AG04449 (cell line): Measurements from ENCODE around the gene CCR8.

ENCODE experiments used
- CTCF ChIA-PET: fragments of 350-600 bp; formaldehyde crosslinking; extraction: SDS; loops from one replicate; lab custom pipeline; 2021; ENCODE audit warnings: antibody characterized with exemption; lab: Yijun Ruan, JAX
- POLR2A ChIA-PET: fragments of 400-600, 350-600 bp; formaldehyde crosslinking; extraction: SDS; loops from one replicate; lab custom pipeline; 2020; ENCODE audit warnings: antibody characterized with exemption, inconsistent platforms; lab: Yijun Ruan, JAX
- DNase-seq: peaks from one replicate; pipeline ENCODE4 v3.0.0-alpha.2; 2010; ENCODE audit warnings: low read depth, low spot score
- H3K4me3 ChIP-seq: 2 replicates; pipeline ENCODE4 v1.5.1; 2011; ENCODE audit warnings: low read depth, mild to moderate bottlenecking, control low read depth, low read length
- TF ChIP-seq, protein P1 (sequence below): IDR thresholded peaks from one replicate; pipeline ENCODE4 v1.5.1; 2011; ENCODE audit warnings: mild to moderate bottlenecking, moderate library complexity, low read length, control low read depth, inconsistent platforms; ENCODE audit not compliant: insufficient read depth; ENCODE audit errors: missing control alignments

The CCR8 gene

DNA sequence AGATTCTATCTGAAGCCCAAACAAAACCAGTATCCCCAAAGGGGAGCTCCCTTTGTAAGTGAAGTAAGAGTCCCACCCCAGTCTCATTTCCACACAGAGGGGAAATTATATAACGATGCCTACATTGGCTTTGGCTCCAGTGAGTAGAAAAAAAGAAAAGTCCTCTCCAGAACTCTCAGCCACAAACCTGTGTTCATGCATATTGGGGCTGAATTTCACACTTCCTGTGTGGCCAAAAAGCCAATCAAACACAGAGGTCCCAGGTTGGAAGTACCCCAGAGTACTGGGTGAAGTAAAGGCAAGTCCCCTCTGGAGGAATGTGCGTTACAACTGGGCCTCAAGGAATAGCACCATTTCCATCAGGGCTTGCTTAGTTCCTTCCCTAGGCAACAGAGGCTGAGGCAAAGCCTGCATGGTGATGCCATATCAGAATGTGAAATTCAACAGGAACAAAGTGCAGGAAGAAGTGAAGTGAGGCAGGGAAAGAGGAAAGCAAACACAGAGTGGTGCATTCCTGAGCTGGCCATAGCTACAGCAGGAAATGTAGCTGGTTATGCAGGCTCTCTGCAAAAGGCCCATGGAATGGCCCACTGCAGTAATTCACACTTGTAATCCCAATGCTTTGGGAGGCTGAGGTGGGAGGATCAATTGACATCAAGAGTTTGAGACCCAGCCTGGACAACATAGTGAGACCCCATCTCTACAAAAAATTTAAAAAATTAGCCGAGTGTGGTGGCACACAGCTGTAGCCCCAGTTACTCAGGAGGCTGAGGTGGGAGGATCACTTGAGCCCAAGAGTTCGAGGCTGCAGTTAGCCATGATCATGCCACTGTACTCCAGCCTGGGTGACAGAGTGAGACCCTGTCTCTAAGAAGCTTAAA lies 33.1 kb upstream of the CCR8 start:
- TF ChIP-seq, protein P1, sequence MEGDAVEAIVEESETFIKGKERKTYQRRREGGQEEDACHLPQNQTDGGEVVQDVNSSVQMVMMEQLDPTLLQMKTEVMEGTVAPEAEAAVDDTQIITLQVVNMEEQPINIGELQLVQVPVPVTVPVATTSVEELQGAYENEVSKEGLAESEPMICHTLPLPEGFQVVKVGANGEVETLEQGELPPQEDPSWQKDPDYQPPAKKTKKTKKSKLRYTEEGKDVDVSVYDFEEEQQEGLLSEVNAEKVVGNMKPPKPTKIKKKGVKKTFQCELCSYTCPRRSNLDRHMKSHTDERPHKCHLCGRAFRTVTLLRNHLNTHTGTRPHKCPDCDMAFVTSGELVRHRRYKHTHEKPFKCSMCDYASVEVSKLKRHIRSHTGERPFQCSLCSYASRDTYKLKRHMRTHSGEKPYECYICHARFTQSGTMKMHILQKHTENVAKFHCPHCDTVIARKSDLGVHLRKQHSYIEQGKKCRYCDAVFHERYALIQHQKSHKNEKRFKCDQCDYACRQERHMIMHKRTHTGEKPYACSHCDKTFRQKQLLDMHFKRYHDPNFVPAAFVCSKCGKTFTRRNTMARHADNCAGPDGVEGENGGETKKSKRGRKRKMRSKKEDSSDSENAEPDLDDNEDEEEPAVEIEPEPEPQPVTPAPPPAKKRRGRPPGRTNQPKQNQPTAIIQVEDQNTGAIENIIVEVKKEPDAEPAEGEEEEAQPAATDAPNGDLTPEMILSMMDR = no peak
- ChIA-PET CTCF (interaction anchor here (1.1 to 14.7 kb wide), 6 partner anchors 9 to 167 kb away, joined by 4 to 545 read pairs (median 12); partner anchors contain the start of gene XIRP1), POLR2A (no interaction called here)
- DNase-seq = no peak
- no peak overlapping the region for H3K4me3 ChIP-seq

DNA sequence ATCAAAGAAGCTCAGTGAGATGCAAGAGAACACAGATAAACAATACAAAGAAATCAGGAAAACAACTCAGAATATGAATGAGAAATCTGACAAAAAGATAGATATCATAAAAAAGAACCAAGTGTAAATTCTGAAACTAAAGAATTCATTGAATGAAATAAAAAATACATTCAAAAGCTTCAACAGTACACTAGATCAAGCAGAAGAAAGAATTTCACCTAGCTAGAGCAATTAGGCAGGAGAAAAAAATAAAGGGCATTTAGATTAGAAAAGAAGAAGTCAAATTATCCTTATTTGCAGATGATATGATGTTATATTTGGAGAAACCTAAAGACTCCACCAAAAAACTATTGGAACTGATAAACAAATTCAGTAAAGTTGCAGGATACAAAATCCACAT lies 30.2 kb upstream of the CCR8 start:
- H3K4me3 ChIP-seq = no peak overlapping the region
- CTCF ChIA-PET = interaction anchor here (1.9 kb wide), 1 partner anchor 11 kb away, joined by 7 read pairs; no protein-coding TSS in a partner anchor
- DNase-seq = no peak
- TF ChIP-seq, protein P1 = no peak
- POLR2A ChIA-PET = no interaction called here

DNA sequence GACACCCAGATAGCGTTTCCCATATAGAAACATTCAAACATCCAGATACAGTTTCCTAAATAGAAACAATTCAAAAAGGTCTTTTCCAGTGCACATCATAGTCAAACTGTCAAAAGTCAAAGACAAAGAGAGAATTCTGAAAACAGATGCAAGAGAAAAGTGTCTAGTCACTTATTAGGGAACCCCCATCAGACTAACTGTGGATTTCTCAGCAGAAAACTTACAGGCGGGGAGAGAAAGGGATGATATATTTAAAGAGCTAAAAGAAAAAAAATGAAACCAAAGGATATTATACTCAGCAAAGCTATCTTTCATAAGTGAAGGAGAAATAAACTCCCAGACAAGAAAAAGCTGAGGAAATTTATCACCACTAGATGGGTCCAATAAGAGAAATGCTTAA lies 27.3 kb upstream of the CCR8 start:
- POLR2A ChIA-PET = no interaction called here
- H3K4me3 ChIP-seq = no peak overlapping the region
- CTCF ChIA-PET = interaction anchor here (0.8 to 3.2 kb wide), 3 partner anchors 9 to 12 kb away, joined by 3 to 12 read pairs (median 5); no protein-coding TSS in a partner anchor
- DNase-seq = no peak
- TF ChIP-seq, protein P1 = no peak

DNA sequence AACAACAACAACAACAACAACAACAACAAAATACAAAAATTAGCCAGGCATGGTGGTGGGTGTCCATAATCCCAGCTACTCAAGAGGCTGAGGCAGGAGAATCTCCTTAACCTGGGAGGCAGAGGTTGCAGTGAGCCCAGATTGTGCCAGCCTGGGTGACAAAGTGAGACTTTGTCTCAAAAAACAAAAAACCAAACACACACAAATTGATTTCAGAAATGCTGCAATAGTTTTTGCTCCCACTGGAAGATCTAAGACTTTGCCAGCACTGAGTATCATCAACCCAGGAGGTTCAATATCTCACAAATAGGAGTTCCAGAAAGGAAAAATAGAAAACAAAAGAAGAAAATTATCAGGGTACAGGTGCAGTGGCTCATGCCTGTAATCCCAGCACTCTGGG lies 16.2 kb upstream of the CCR8 start:
- no peak for DNase-seq
- TF ChIP-seq, protein P1 = no peak
- no peak overlapping the region for H3K4me3 ChIP-seq
- CTCF ChIA-PET = no interaction called here
- POLR2A ChIA-PET = no interaction called here

DNA sequence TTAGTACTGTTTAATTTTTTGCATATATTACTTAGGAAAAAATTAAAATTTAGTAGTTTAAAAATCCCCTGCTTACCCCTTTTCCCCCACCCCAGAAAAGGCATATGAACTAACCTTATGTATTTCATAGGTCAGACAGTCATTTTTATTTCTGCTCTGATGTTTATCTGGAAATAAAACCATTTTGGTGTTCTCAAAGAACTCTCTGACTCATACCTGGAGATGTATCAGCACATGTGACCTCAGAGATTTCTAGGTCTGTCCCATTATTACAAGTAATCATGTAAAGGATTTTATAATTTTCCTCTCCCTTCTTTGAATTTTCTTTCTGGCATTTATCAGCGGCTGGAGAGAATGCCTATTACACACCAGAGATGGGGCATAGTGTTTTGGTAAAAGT lies 14.1 kb upstream of the CCR8 start:
- TF ChIP-seq, protein P1 = no peak
- no peak overlapping the region for H3K4me3 ChIP-seq
- ChIA-PET CTCF (no interaction called here), POLR2A (no interaction called here)
- no peak for DNase-seq

DNA sequence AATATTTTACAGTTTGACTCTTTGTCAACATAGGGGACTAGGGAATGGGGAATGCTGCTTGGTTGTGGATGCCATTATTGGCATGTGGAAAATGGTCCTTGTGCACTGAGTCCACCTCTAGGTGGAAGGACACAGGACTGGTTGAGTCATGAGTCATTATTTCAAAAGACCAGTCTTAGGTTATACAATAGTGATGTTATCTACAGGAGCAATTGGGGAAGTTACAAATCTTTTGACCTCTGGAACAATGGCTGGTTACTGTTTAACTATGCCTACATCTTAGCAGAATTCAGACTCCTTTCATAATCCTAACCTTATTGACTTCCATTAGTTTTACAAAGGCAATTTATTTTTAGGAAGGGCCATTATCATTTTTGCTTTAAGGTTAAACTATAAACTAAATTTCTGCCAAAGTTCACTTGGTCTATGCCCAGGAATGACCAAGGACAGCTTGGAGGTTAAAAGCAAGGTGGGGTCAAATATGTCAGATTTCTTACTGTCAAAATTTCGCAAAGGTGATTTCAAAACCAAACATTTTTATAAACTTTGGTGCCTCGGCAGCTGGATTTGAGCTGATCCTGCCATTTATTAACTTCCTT lies 11.8 kb upstream of the CCR8 start:
- no peak overlapping the region for H3K4me3 ChIP-seq
- TF ChIP-seq, protein P1 = no peak
- CTCF ChIA-PET = no interaction called here
- DNase-seq = no peak
- POLR2A ChIA-PET = no interaction called here
